Right renal pelvis (tissue), 4 donors: ENCODE data around the gene TEX261. TPM values are rescaled to one million over a fixed set of nuclear protein-coding genes. Genes with fewer than 3 reads are reported as not detected.
"Not testable (repeated sequence)": the region's sequence is repeated elsewhere in the genome, so short reads cannot be mapped to it uniquely, and the experiment has no call there.

Experiments used
- DNase-seq, 4 donors: peaks; one replicate each; pipeline ENCODE4 v3.0.0-alpha.2; 2013; ENCODE audit warnings: low read depth in 4 of 4, low spot score in 3 of 4, missing footprints in 1 of 4
- polyA plus RNA-seq, 4 donors: library from polyadenylated mRNA; unstranded; fragments of 120-200 nt; gene quantifications; one replicate each; pipeline ENCODE4 v1.2.1, GENCODE V29; 2013; ENCODE audit not compliant: insufficient read length in 4 of 4

The TEX261 gene
- polyA plus RNA-seq, 4 donors, result 53.3 to 66.6 (median 57.8) TPM

DNA sequence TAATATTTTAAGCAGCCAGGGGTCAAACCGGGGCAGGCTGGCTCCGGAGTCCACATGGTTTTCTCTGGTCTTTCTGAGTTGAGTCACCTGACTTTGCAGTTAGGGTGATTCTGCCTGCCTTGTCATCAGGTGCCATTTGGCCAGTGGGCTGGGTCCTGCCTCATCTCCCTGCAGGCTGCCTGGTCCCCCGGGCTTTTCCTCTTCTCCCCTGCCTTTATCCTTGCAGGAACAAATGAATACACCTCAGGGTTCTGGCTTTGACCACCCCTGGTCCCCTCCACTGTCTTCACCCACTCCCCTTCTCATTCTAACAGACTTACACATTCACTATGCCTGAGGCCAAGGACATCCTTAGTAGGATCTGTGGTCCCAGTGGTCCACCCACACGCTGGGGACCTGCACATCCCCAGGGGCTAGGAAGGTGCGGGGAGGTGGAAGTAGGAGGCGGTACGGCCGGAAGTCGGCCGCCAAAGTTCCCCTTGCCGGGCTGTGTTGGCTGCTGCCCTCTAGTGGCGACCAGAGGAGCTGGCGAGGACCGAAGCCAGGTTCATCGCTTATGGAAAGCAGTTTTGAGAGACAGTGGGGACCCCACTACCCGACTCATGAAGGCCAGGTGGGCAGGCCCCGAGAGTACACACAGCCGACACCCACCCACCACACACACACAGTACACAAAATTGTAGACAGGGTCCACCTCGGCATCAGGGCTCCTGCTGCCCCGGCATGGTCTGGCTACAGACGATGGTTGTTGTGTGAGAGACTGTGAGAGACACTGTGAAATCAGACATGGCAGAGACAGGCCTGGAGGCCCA, 6.3 kb upstream of the TEX261 start:
- peak in 1 of 4 donors; percentile 45 for DNase-seq

DNA sequence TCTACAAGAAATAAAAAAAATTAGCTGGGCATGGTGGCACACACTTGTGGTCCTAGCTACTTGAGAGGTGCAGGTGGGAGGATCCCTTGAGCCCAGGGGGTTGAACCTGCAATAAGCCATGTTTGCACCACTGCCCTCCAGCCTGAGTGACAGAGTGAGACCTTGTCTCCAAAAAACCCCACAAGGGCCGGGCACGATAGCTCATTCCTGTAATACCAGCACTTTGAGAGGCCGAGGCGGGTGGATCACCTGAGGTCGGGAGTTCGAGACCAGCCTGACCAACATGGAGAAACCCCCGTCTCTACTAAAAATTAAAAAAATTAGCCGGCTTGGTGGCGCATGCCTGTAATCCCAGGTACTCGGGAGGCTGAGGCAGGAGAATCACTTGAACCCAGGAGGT, 5.3 kb upstream of the TEX261 start:
- not testable (repeated sequence) for DNase-seq

DNA sequence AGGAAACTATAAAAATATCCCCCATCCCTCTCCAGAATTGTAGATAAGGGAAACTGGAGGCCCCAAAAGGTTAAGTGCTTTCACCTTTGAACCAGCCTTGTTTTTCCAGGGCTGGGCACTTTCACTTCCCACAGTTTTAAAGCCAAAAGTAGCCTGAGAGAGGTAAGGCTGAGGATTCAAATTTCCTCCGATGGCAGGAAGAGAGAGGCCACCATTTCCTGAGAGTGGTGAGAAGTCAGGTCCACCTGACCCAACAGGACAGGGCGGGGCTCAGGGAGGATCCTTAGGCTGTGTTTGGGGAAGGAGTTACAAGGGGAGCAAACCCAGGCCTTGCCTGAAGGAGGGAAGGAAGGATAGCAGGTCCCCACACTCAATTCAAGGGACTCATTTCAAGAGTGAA, 4.7 kb upstream of the TEX261 start:
- no peak for DNase-seq

DNA sequence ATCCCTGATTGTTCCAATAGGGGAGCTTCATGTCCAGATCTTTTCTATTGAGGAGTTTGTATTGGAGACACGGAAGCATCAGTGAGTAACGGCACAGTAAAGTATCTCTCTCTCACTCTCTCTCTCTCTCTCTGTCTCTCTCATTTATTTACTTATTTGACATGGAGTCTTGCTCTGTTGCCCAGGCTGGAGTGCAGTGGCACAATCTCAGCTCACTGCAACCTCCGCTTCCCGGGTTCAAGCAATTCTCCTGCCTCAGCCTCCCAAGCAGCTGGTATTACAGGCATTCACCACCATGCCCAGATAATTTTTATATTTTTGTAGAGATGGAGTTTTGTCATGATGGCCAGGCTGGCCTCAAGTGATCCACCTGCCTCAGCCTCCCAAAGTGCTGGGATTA, 4.2 kb upstream of the TEX261 start:
- not testable (repeated sequence) for DNase-seq

DNA sequence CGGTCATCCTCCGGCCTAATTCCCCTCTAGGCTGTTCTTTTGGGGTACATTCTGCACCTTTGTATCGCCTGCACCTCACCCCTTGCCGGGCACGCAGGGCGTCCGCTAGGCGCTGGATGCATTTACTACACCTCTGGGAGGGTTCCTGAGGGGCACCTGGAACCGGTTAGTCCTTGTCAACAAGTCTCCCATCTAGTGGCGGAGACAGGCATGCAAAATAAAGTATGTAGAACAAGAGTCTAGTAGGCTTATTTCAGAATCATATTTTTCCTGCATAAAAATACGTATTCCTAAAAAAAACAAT, 705 bp upstream of the TEX261 start:
- no peak for DNase-seq

DNA sequence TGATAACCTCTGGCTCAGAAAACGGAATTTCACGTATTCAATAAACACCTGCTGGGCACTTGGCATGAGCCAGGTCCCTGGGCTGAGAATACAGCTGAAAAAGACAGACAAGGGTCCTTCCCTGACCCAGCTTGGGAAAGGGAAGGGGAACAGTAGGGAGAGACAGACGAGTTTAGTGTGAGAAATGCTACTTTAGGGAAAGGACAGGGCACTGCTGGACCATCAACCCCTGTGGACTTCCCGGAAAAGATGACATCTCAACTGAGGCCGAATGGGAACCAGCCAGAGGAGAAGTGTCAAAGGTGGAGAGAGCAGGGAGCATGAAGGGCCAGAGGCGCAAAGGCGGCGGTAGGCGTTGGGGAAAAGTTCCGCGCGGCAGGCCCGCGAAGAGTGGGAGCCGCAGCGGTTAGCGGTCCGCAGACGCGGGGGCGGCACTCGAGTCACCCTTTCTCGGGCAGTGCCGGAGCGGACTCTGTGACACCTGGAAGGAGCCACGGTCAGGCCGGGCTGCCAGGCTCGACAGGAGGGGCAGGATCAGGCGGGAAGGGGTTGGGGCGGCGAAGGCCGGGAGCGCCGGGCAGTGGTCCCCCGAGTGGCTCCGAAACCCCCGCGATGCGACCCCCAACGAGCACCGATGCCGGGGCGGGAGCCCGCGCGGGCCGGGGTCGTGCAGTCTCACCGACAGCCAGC, 519 bp downstream of the TEX261 start:
- DNase-seq, result no peak

DNA sequence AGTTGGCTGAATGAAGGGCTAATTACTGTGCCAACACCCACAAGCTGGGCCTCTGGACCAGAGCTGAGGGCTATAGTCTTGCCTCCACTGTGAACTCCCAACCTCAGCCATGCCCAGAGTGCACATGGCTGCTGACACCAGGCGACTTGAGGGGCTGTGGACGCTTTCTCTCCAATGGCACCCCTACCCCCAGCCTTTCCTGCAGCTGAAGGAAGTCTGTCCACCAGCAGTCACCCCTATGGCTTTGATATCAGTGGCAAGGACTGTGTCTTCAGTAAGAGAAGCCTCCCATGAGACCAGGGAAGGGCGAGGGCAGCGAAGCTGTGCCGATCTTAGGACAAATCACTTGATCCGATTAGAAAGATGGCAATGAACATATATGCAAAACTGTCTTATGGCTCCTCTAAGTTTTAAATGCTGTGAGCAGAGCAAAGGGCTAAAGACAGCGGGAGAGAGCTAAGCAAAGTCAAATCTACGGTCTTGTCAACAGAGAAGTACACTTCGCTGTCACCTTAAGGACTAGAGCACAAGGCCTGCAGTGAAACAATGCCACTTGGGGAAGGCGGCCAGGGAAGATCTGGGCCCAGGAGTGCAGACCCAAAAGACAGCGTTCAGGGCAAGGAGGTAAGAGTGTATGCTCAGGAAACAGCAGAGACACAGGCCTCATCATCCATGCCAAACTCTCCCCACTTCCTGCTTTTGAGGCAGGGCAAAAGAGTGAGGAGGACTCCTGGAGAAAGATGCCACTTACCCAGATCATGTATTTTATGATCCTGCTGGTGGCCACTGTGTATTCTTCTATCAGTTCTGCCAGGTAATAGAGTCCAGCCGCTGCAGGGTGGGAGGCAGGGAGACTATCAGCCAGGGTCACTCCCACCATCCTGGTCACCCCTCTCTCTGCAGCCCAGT, 1.5 kb downstream of the TEX261 start:
- DNase-seq, result no peak

DNA sequence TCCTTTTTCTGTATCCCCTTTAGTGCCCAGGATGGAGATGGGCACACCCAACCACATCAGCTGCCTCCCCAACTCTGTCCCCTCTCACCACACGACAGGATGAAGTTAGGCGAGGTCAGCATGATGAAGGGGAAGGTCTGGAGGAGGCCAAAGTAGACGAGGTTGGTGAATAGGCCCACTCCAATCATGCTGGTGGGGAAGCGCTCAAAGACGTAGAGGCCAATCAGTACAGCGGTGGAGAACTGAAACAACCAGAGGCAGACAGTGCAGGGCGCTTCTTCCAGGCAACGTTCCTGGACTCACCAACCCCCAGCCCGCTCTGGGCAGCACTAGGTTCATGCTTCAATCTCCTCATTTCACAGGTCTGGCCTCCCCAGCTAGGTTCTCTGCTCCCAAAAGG, 2.9 kb downstream of the TEX261 start:
- no peak for DNase-seq

DNA sequence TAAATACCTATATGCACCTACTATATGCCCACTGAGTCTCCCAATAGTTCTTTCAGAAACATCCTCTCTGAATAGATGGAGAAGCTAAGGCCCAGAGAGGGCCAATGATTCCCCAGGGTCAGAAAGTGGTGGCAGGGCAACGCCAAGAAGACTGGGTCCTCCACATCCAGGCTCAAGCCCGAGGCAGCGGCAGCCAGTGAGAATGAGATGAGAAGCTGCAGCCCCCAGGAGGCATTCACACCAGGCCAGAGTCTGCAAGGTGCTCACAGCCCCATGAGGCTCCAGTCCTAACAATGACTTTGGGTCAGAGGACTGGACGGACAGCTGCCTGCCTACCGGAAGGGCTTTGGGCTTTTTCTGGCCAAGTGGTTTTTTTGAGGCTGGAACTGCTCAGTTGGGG, 3.5 kb downstream of the TEX261 start:
- DNase-seq, result no peak

DNA sequence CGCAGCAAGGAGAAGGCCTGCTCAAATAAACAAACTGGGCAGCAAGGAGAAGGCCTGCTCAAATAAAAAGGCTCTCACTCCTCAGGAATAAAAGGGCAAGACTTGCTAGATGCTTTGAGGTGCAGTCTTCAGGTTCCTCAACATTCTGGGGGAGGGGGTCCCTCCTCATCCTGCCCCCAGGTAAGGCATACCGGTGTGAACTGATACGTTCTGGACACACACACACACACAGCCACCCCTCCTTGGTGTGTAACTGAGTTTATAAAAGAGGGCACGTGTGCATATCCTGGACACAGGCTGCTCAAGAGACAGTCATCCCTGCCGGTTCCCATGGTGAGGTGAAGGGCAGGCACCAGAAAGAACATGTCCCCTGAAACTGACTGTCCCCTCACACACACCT, 4.5 kb downstream of the TEX261 start:
- no peak for DNase-seq

DNA sequence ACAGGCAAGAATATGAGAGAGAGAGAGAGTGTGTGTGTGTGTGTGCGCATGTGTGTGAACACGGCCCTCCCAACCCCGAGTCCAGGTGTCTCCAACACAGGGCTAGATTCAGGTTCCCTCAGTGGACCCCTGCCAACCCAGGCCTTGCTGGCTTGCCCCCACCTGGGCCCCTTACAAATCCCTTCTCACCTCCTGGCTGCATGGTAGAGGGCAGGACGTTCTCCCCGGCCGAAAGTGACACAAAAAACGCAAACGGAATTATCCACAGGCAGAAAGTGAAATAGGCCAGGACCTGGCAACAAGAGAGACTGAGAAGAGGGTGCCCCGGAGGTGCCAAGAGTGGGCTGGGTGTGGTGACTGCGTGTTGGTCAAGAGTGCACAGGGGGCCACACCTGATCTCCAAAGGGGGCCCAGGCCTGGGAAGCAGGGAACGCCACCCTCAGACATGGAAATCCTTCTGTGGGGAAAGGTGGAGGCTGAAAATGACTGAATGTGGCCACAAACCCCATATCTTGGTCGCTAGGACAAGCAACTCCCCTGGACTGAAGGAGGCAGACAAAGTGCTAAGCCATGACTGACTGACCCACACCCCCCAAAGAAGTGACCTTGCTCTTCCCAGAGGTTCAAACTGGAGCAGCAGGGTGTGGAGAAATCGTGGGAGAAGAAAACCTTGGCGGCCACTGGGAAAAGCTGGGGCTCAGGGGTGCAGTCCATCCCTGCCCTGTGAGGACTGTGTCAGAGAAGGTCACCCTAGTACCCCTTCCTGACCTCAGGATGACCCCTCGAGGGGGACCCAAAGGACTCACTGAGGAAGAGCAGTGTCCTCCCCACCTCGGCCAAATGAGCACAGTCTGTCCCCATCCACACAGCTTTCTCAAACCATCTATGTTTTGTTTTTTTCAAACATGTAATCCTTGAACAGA, 5.7 kb downstream of the TEX261 start:
- DNase-seq, result no peak

DNA sequence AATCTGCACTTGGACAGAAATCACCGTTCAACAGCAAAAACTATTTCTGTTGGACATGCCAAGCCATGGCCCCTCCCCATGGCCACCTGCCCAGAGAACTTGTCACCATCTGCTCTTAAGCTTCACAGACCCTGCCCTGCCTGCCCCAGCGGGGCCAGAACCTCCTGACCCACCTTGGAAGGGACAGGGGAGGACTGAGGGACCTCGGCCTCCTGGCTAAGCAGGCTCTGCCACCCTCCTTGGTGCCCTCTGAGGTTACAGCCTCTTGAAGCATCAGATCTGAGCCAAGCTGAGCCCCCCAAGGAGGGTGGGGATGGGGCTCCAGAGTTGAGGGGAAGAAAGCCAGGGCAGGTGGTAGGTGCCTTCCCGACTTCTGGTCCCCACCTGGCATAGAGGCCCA, 6.5 kb downstream of the TEX261 start:
- DNase-seq, result no peak

DNA sequence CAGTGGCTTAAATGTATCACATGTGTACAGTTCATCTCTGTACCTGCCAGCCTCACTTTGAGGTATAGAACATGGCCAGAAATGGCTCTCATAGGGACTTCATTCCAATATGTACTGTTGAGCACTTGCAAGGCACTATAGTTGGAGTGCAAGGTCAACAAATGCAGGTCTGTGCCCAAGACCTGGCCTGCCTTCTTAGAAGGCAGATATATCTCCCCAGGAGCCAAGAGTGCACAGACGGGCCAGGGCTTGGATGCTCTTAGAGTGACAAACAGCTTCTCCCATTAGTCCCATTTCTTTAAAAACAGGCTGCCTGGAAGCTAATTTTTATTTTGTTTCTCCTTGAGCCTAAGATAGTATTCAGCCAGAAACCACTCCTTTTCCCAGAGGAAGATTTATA, 7.3 kb downstream of the TEX261 start:
- no peak for DNase-seq

DNA sequence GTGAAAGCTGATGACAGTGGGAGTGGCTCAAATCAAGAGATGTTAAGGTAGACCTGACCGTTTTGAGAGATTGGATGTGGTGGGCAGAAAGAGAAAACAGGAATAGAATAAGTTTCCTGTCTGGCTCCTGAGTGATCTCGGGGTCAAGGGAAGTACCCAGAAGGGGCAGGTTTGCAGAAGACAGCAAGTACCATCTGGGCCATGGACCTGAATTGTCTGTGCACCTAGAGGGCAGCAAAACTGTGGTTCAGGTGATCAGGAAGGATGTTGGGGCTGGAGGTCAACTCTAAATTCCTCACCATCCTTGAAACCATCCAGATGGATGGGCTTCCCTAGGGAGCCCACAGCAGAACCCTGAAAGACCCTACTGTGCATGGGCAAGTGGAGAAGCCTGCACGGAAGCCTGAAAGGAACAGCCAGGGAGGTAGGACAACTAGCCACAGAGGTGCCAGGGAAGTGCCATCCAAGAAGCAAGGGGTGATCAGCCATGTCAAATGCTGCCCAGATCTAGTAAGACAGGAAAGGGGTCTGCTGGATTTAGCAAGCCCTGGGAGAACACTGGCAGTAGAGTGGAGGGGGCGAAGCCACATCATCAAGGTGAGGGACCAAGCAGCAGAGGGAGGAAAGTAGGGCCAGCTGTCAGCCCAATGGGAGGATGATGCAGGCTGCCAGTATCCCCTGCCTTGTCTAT, 8.0 kb downstream of the TEX261 start:
- DNase-seq, result no peak

DNA sequence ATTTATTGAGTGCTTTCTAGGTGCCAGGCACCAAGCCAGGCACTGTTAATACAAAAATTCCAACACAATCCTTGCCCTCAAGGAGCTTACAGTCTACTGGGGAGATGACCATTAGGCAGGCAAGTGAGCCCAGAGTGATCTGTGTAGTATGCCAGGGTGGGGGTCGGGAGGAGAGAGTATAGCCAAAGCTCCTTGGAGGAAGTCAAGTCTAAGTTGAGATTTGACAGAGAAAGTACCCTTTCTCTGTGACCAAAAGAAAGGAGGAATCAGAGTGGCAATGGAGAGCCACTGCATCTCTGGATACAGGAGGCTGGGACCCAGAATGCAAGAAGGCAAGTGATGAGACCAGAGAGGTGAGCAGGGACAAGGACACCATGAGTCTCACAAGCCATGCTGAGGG, 8.7 kb downstream of the TEX261 start:
- no peak for DNase-seq

DNA sequence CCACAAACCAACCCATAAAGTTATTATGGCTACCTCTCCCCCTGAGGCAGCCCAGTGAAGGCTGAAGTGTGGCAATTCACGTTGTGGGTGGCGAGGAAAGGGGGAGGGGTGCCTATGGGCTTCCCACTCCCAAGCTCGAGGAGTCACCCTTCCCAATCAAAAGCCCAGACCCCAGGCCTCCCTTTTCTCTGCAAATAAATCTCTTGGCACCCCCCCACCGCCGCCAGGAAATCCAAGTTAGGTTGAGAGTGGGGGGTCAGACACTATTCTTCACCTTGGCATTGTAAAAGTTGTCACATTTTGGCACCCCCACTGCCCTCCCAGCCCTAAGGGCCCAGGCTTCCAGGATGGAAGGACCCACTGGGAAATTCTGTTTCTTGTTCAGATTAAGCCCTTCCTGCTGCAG, 9.4 kb downstream of the TEX261 start:
- no peak for DNase-seq

DNA sequence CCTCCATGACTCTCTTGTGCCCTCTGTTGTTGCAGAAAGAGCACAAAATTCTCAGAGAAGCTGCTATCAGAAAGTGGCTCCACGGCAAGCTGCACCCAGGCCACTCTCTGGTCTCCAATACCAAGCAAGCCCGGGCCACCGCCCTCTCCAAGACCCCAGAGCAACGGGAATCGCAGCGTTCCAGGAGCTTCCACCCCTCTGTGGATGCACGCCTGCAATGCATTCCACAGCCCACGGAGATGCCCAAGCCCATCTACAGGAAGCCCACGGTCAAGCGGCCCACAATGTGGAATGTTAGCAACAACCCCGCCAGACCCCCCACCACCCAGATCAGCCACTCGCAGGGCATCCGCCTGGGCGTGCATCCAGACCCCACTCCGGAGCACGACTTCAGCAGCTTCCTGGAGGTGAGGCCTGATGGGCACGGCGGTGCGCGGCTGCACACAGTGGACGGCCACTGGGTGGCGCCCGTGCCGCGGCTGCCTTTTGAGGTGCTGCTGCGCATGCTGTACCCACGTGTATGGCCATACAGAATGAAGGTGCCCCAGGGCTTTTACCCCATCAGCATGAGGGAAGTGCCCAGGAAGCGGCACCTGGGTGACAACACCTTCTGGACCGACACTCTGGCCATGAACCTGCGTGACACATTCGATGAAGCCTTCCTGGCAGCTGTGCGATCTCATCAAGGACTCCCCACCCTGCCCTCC, 9.9 kb downstream of the TEX261 start:
- DNase-seq, result no peak

DNA sequence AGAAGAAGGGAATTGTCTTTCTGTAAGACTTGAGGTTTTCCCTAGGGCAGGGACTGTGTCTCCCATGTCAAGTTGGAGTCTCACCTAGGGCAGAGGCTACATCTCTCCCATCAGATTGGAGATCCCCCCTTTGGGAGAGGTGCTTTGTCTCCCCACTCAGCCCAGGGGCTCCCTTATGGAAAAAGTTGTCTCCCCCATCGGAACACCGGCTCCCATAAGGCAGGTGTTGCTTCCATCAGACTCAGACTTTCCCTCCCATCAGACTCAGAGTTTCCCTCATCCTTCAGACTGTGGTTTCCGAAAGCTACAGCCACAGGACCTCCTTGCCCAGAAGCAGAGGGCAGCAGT, 10.5 kb downstream of the TEX261 start:
- no peak for DNase-seq

DNA sequence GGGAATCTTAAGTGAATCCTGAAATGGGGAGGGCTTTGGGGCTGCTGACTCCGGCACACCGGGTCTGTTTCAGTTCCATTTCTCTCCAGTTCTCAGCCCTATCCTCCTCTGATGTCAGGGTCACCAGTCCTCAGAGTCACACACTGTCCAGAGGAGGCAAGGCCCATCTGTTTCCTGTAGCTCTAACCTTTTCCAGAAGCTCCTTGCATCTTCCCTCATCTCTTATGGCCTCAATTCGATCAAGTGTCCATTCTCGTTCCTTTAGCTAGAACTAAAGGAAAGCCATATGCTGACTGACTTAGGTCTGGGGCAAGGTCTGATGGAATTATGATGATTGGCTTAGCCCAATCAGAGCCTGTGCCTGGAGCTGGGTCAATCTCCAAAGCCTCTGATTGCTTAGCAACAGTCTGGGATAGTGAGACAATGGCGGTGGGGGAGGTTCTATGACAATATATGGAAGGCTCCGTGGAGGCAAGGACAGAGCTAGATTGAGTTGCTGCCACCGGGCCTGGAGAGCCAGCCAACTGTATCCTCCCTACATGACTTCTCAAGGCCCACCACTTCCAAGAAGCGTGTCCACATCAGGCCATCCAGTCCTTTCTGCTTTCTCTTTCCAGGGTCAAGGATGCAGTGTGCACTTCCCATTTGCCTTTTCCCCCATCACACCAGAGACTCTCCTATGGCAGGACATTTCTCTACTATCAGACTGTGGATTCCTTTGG, 11.0 kb downstream of the TEX261 start:
- no peak for DNase-seq
